Measurements from ENCODE around the gene EGR1. TPM values are rescaled to one million over a fixed set of nuclear protein-coding genes. Genes with fewer than 3 reads are reported as not detected.

The EGR1 gene
- polyA plus RNA-seq, 1 experiment, result 4.7 TPM

DNA sequence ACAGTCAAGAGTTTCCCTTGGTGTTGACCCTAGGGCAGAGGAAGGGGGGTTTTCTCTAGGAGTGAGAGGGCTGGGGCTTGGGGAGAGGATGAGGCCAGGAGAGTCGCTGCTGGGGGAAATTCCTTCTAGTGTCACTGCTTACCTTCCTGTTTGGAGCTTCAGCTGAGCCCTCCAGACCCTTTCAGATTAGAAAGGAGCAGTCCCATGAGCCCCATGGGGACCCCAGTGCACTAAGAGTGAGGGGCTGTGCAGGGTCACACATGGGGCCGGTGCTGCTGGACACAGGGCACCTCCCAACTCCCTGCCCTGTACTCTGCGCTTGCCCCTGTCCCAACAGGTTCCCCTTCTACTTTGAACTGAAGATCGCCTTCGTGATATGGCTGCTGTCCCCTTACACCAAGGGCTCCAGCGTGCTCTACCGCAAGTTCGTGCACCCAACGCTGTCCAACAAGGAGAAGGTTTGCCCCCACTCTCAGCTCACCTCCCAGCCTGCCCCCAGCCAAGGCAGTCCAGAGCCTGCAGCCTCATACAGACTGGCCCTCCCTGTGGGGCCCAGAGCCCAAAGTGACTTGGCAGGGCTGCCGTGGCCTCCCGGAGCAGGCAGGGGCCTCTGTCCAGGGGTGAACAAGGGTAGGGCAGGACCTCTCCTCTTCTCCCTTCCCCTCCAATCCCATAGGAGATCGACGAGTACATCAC is 21.1 kb upstream of the EGR1 start:
- POLR2A ChIA-PET, result no interaction called here
- CTCF ChIA-PET, result interaction anchor here (1.0 to 11.0 kb wide), 2 partner anchors 11 to 59 kb away, joined by 5 to 123 read pairs; no protein-coding TSS in a partner anchor
- Histone ChIP-seq H3K36me3 (ENCODE audit: control insufficient read depth, insufficient read depth, low read length) (no peaks in the 10 kb centered on the region), H3K27me3 (ENCODE audit: control insufficient read depth, insufficient read depth, low read length) (no peaks in the 10 kb centered on the region), H3K4me3 (ENCODE audit: low read depth, low read length) (no peak overlapping the region)
- DNase-seq (ENCODE audit: low read depth), result no peak
- TF ChIP-seq, protein P1, sequence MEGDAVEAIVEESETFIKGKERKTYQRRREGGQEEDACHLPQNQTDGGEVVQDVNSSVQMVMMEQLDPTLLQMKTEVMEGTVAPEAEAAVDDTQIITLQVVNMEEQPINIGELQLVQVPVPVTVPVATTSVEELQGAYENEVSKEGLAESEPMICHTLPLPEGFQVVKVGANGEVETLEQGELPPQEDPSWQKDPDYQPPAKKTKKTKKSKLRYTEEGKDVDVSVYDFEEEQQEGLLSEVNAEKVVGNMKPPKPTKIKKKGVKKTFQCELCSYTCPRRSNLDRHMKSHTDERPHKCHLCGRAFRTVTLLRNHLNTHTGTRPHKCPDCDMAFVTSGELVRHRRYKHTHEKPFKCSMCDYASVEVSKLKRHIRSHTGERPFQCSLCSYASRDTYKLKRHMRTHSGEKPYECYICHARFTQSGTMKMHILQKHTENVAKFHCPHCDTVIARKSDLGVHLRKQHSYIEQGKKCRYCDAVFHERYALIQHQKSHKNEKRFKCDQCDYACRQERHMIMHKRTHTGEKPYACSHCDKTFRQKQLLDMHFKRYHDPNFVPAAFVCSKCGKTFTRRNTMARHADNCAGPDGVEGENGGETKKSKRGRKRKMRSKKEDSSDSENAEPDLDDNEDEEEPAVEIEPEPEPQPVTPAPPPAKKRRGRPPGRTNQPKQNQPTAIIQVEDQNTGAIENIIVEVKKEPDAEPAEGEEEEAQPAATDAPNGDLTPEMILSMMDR (IDR thresholded peaks at IDR 0.05; ENCODE audit: insufficient read depth, low read depth, low read length), result no peak

DNA sequence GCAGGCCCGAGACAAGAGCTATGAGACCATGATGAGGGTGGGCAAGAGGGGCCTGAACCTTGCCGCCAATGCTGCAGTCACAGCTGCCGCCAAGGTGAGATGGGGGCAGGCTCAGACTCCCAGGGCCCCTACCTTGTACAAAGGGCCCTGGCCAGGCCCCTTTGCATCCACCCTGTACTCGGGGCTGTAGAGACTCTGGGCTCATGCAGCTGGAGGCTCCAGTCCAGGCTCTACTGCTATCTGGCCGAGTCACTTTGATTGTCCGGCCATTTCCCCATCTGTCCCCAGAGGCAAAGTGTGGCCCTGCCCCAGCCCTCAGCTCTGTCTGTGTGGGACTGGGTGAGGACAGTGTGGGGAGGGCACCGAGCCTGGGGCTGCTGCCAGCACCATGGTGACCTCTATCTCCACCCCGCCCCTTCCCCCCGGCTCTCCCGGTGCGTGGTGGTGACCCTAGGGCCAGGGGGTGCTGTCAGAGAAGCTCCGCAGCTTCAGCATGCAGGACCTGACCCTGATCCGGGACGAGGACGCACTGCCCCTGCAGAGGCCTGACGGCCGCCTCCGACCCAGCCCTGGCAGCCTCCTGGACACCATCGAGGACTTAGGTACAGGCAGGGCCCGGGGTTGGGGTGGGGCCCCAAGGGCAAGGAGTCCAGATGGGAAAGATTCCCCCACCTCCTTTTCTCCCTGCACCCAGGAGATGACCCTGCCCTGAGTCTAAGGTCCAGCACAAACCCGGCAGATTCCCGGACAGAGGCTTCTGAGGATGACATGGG is 20.3 kb upstream of the EGR1 start:
- TF ChIP-seq, protein P1 (IDR thresholded peaks at IDR 0.05; ENCODE audit: insufficient read depth, low read depth, low read length), result no peak
- no peak overlapping the region for H3K4me3 ChIP-seq (ENCODE audit: low read depth, low read length)
- ChIA-PET CTCF (interaction anchor here (1.0 to 11.0 kb wide), 2 partner anchors 10 to 59 kb away, joined by 5 to 123 read pairs; no protein-coding TSS in a partner anchor), POLR2A (no interaction called here)
- no peaks in the 10 kb centered on the region for H3K36me3 ChIP-seq (ENCODE audit: control insufficient read depth, insufficient read depth, low read length)
- no peaks in the 10 kb centered on the region for H3K27me3 ChIP-seq (ENCODE audit: control insufficient read depth, insufficient read depth, low read length)
- no peak for DNase-seq (ENCODE audit: low read depth)

DNA sequence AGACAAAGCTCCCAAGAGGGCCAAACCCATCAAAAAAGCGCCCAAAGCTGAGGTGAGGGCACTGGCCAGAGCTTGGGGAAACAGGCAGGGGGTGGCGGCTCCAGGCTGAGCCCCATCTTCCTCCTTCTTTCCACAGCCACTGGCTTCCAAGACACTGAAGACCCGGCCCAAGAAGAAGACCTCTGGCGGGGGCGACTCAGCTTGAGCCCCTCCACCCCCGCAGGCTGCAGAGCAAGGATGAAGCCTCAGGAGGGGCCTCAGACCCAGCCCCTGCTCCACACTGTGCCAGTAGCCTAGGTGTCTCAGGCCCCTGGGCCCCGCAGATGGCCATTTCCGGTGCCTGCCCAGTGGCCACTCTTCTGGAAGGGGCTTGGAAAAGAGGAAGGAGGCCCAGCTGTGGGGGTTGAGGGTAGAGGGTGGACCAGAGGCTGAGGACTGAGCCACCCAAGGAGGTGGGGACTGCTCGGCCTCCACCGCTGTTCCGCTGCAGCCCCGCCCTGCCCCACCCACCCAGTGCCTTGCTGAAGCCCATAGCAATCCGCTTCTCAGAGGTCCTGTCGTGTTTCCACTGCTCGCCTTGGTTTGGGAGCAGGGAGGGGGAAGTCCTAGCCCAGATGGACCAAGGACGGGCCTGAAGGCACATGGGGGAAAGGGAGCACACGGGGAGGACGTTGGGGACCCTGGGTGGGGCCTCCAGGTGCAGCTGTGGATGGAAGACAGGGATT is 19.6 kb upstream of the EGR1 start:
- TF ChIP-seq, protein P1 (IDR thresholded peaks at IDR 0.05; ENCODE audit: insufficient read depth, low read depth, low read length), result no peak
- ChIA-PET POLR2A (no interaction called here), CTCF (interaction anchor here (7.9 to 11.0 kb wide), 2 partner anchors 16 to 58 kb away, joined by 101 to 123 read pairs; partner anchors contain the start of gene EGR1)
- no peak overlapping the region for H3K4me3 ChIP-seq (ENCODE audit: low read depth, low read length)
- H3K27me3 ChIP-seq (ENCODE audit: control insufficient read depth, insufficient read depth, low read length), result no peaks in the 10 kb centered on the region
- H3K36me3 ChIP-seq (ENCODE audit: control insufficient read depth, insufficient read depth, low read length), result no peaks in the 10 kb centered on the region
- no peak for DNase-seq (ENCODE audit: low read depth)

DNA sequence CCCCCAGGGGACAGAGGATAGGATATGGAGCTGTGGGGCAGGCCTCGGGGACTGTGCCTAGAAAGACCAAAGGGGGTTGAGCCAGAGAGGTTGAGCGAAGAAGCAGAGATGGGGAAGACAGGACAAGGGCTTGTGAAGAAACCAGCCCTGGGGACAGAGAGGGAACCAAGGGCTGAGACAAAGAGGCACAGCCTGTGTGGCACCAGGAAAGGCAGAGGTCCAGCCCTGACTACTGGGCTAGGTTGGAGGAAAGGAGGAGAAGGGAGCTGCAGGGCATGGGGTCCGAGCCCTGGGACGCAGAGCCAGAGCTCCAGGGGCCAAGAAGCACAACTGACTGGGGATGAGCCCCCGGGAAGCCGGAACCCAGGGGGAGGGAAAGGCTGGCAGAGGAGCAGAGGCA is 17.2 kb upstream of the EGR1 start:
- no peak overlapping the region for H3K4me3 ChIP-seq (ENCODE audit: low read depth, low read length)
- TF ChIP-seq, protein P1 (IDR thresholded peaks at IDR 0.05; ENCODE audit: insufficient read depth, low read depth, low read length), result no peak
- ChIA-PET CTCF (interaction anchor here (1.5 to 11.0 kb wide), 5 partner anchors 14 to 100 kb away, joined by 3 to 123 read pairs (median 35); partner anchors contain the start of gene EGR1), POLR2A (no interaction called here)
- DNase-seq (ENCODE audit: low read depth), result no peak
- no peaks in the 10 kb centered on the region for H3K36me3 ChIP-seq (ENCODE audit: control insufficient read depth, insufficient read depth, low read length)
- H3K27me3 ChIP-seq (ENCODE audit: control insufficient read depth, insufficient read depth, low read length), result no peaks in the 10 kb centered on the region

Data from BJ (cell line).